Fibroblast of lung (primary cell): ENCODE data around the gene CAMK1D. TPM values are rescaled to one million over a fixed set of nuclear protein-coding genes. Genes with fewer than 3 reads are reported as not detected.

Experiments
- DNase-seq, 2 donors: peaks; one replicate each; pipeline versions ENCODE4 v3.0.0 to v3.0.0-alpha.2; 2010; ENCODE audit warnings: low read depth in 2 of 2
- H2AFZ ChIP-seq: 2 replicates; pipeline ENCODE4 v1.5.1; 2012; ENCODE audit warnings: low read length, control low read depth, inconsistent platforms
- H3K27ac ChIP-seq: 2 replicates; pipeline ENCODE4 v1.5.1; 2011; ENCODE audit warnings: low read length, control low read depth; ENCODE audit not compliant: insufficient read depth
- H3K27me3 ChIP-seq: 2 replicates; pipeline ENCODE4 v1.5.1; 2011; ENCODE audit warnings: mild to moderate bottlenecking, low read length; ENCODE audit not compliant: control insufficient read depth, insufficient read depth
- H3K36me3 ChIP-seq: 2 replicates; pipeline ENCODE4 v1.5.1; 2011; ENCODE audit warnings: low read length; ENCODE audit not compliant: control insufficient read depth, insufficient read depth
- H3K4me1 ChIP-seq: 2 replicates; pipeline ENCODE4 v1.5.1; 2011; ENCODE audit warnings: low read length; ENCODE audit not compliant: control insufficient read depth, insufficient read depth; ENCODE audit errors: extremely low read depth
- H3K4me2 ChIP-seq: 2 replicates; pipeline ENCODE4 v1.5.1; 2011; ENCODE audit warnings: low read length, control low read depth; ENCODE audit not compliant: insufficient read depth; ENCODE audit errors: extremely low read depth
- H3K4me3 ChIP-seq, 4 experiments: fragments of 200-600 bp in 1 of 4; sonication (generic) in 1 of 4; replicated peaks in 1 of 4; 2 replicates each; pipeline ENCODE4 v1.5.1; 2011 to 2016; ENCODE audit warnings: low read length in 4 of 4, low read depth in 3 of 4, mild to moderate bottlenecking in 3 of 4, control low read depth in 2 of 4, inconsistent platforms in 1 of 4, mixed read lengths in 1 of 4; ENCODE audit not compliant: insufficient read depth in 1 of 4; ENCODE audit errors: control extremely low read depth in 1 of 4
- H3K79me2 ChIP-seq: 2 replicates; pipeline ENCODE4 v1.5.1; 2012; ENCODE audit warnings: mild to moderate bottlenecking, low read length, inconsistent platforms; ENCODE audit not compliant: control insufficient read depth, insufficient read depth
- H3K9ac ChIP-seq: 2 replicates; pipeline ENCODE4 v1.5.1; 2011; ENCODE audit warnings: mild to moderate bottlenecking, low read length, control low read depth; ENCODE audit not compliant: insufficient read depth
- H3K9me3 ChIP-seq: 2 replicates; pipeline ENCODE4 v1.5.1; 2012; ENCODE audit warnings: low read depth, low read length; ENCODE audit not compliant: control insufficient read depth, insufficient read depth
- H4K20me1 ChIP-seq: 2 replicates; pipeline ENCODE4 v1.5.1; 2011; ENCODE audit warnings: low read length; ENCODE audit not compliant: control insufficient read depth, insufficient read depth; ENCODE audit errors: extremely low read depth
- EZH2 ChIP-seq: IDR thresholded peaks from 2 replicates; pipeline ENCODE4 v1.5.1; 2012; ENCODE audit warnings: low read length, control low read depth, mild to moderate bottlenecking; ENCODE audit errors: missing control alignments
- polyA plus RNA-seq, 2 donors: library from polyadenylated mRNA; depleted of rRNA in 1 of 2; stranded (reverse) in 1 of 2; unstranded in 1 of 2; fragments of >200 nt; gene quantifications; 2 replicates each; pipeline ENCODE4 v1.2.1, GENCODE V29; 2011 to 2012; ENCODE audit warnings: missing spikeins in 1 of 2
- total RNA-seq: library from RNA; depleted of rRNA; stranded (reverse); fragments of >200 nt; gene quantifications from 2 replicates; pipeline ENCODE4 v1.2.1, GENCODE V29; 2014
- TF ChIP-seq, protein P1 (sequence below), 2 donors: IDR thresholded peaks in 1 of 2; conservative IDR thresholded peaks in 1 of 2; 1 replicate in 1 of 2; 2 replicates in 1 of 2; pipeline ENCODE4 v1.5.1; 2011 to 2012; ENCODE audit warnings: low read length in 2 of 2, control low read depth in 1 of 2, inconsistent platforms in 1 of 2, low read depth in 1 of 2, mild to moderate bottlenecking in 1 of 2

CAMK1D gene
- total and polyA plus RNA-seq, 2 donors (not counting 1 experiment from before 2014, with no cell fraction given) = 2.3 TPM

- DNase-seq = no peak
- Histone ChIP-seq H4K20me1 (no peaks in the 10 kb centered on the region), H3K27ac (no peak overlapping the region), H3K4me1 (no peaks in the 10 kb centered on the region), H3K36me3 (no peaks in the 10 kb centered on the region), H3K79me2 (no peaks in the 10 kb centered on the region), H3K9me3 (no peaks in the 10 kb centered on the region), H3K9ac (no peak overlapping the region), H3K4me3 (no peak overlapping the region), H3K4me2 (no peak overlapping the region), H3K27me3 (no peaks in the 10 kb centered on the region), H2AFZ (no peak overlapping the region)
- TF ChIP-seq EZH2 = no peak
- TF ChIP-seq, protein P1, sequence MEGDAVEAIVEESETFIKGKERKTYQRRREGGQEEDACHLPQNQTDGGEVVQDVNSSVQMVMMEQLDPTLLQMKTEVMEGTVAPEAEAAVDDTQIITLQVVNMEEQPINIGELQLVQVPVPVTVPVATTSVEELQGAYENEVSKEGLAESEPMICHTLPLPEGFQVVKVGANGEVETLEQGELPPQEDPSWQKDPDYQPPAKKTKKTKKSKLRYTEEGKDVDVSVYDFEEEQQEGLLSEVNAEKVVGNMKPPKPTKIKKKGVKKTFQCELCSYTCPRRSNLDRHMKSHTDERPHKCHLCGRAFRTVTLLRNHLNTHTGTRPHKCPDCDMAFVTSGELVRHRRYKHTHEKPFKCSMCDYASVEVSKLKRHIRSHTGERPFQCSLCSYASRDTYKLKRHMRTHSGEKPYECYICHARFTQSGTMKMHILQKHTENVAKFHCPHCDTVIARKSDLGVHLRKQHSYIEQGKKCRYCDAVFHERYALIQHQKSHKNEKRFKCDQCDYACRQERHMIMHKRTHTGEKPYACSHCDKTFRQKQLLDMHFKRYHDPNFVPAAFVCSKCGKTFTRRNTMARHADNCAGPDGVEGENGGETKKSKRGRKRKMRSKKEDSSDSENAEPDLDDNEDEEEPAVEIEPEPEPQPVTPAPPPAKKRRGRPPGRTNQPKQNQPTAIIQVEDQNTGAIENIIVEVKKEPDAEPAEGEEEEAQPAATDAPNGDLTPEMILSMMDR (conservative IDR thresholded peaks at IDR 0.05 in 1 of 2, IDR thresholded peaks at IDR 0.05 in 1 of 2; ENCODE audit: low read depth in 1 of 2, low read length in 2 of 2) = no peak
These were observed 28.5 kb upstream of the CAMK1D start for GRCh38 chr10:12320892-12321291.

GRCh38 chr10:12321641-12322040 is 27.7 kb upstream of the CAMK1D start:
- Histone ChIP-seq H4K20me1 (no peaks in the 10 kb centered on the region), H2AFZ (no peak overlapping the region), H3K4me2 (no peak overlapping the region), H3K4me1 (no peaks in the 10 kb centered on the region), H3K79me2 (no peaks in the 10 kb centered on the region), H3K4me3 (no peak overlapping the region), H3K27ac (no peak overlapping the region), H3K36me3 (no peaks in the 10 kb centered on the region), H3K27me3 (no peaks in the 10 kb centered on the region), H3K9me3 (no peaks in the 10 kb centered on the region), H3K9ac (no peak overlapping the region)
- no peak for TF ChIP-seq EZH2
- TF ChIP-seq, protein P1 (conservative IDR thresholded peaks at IDR 0.05 in 1 of 2, IDR thresholded peaks at IDR 0.05 in 1 of 2; ENCODE audit: low read depth in 1 of 2, low read length in 2 of 2) = no peak
- DNase-seq = no peak

- no peak for DNase-seq
These were observed 26.7 kb upstream of the CAMK1D start for GRCh38 chr10:12322583-12323131.

More at GRCh38 chr10:12322583-12323131, 26.7 kb upstream of the CAMK1D start:
- TF ChIP-seq, protein P1 (conservative IDR thresholded peaks at IDR 0.05 in 1 of 2, IDR thresholded peaks at IDR 0.05 in 1 of 2; ENCODE audit: low read depth in 1 of 2, low read length in 2 of 2) = no peak
- no peak for TF ChIP-seq EZH2
- H2AFZ ChIP-seq = no peak overlapping the region
- H3K27me3 ChIP-seq = no peaks in the 10 kb centered on the region
- H3K9me3 ChIP-seq = no peaks in the 10 kb centered on the region
- no peaks in the 10 kb centered on the region for H3K4me1 ChIP-seq
- no peaks in the 10 kb centered on the region for H3K36me3 ChIP-seq
- H3K27ac ChIP-seq = no peak overlapping the region
- H3K4me2 ChIP-seq = no peak overlapping the region
- H3K79me2 ChIP-seq = no peaks in the 10 kb centered on the region
- no peak overlapping the region for H3K9ac ChIP-seq
- H4K20me1 ChIP-seq = no peaks in the 10 kb centered on the region
- no peak overlapping the region for H3K4me3 ChIP-seq
